ENCODE data around the gene RNF181. TPM values are rescaled to one million over a fixed set of nuclear protein-coding genes. Genes with fewer than 3 reads are reported as not detected.
A peak's percentile ranks its signal among the peaks of the same experiment; 100 is the strongest.

RNF181 gene
- total and polyA plus RNA-seq, 2 of the 13 experiments (the other 11 are each of a cell fraction or from before 2014, with no cell fraction given), result 224 to 578 TPM

GRCh38 chr2:85561280-85562212 lies 34.0 kb upstream of the RNF181 start, which contains the start of gene GGCX (continued):
- TF ChIP-seq RBM39 (IDR thresholded peaks at IDR 0.05; ENCODE audit: low read depth, low read length, poor library complexity, severe bottlenecking) (peak; percentile 88), CBX2 (IDR thresholded peaks at IDR 0.05; ENCODE audit: low read depth, low read length) (no peak), CBX2 (CRISPR knock-in tag; IDR thresholded peaks at IDR 0.05; ENCODE audit: low read depth) (no peak), ZBTB4 (CRISPR knock-in tag; IDR thresholded peaks at IDR 0.05; ENCODE audit: borderline replicate concordance) (peak; percentile 84; the same call in 1 of the 2 replicates), SP4 (CRISPR knock-in tag; IDR thresholded peaks at IDR 0.05) (peak; percentile 87), TOPORS (CRISPR knock-in tag; IDR thresholded peaks at IDR 0.05) (no peak), ZNF263 (CRISPR knock-in tag; IDR thresholded peaks at IDR 0.05) (peak; percentile 96), ZHX2 (IDR thresholded peaks at IDR 0.05; ENCODE audit: low read depth) (no peak), ZHX2 (CRISPR knock-in tag; IDR thresholded peaks at IDR 0.05; ENCODE audit: borderline replicate concordance) (no peak), KMT2A (CRISPR knock-in tag; IDR thresholded peaks at IDR 0.05) (peak; percentile 91; the same call in 1 of the 2 replicates), MYC (CRISPR knock-in tag; IDR thresholded peaks at IDR 0.05; ENCODE audit: borderline replicate concordance) (peak; percentile 84; the same call in 1 of the 2 replicates), AGO2 (optimal IDR thresholded peaks at IDR 0.05; ENCODE audit: low read depth, low read length) (peak; percentile 26), PBX2 (CRISPR knock-in tag; IDR thresholded peaks at IDR 0.05) (no peak), ZNF34 (CRISPR knock-in tag; IDR thresholded peaks at IDR 0.05; ENCODE audit: borderline replicate concordance) (peak; percentile 55; the same call in 1 of the 2 replicates), LRRFIP1 (CRISPR knock-in tag; conservative IDR thresholded peaks at IDR 0.05) (peak; percentile 62; the same call in 1 of the 2 replicates)
